Fibroblast of lung (primary cell): ENCODE measurements around the gene PFKP. TPM values are rescaled to one million over a fixed set of nuclear protein-coding genes. Genes with fewer than 3 reads are reported as not detected.

Source experiments
- DNase-seq, 2 donors: peaks; one replicate each; pipeline versions ENCODE4 v3.0.0 to v3.0.0-alpha.2; 2010; ENCODE audit warnings: low read depth in 2 of 2
- H2AFZ ChIP-seq: 2 replicates; pipeline ENCODE4 v1.5.1; 2012; ENCODE audit warnings: low read length, control low read depth, inconsistent platforms
- H3K27ac ChIP-seq: 2 replicates; pipeline ENCODE4 v1.5.1; 2011; ENCODE audit warnings: low read length, control low read depth; ENCODE audit not compliant: insufficient read depth
- H3K27me3 ChIP-seq: 2 replicates; pipeline ENCODE4 v1.5.1; 2011; ENCODE audit warnings: mild to moderate bottlenecking, low read length; ENCODE audit not compliant: control insufficient read depth, insufficient read depth
- H3K36me3 ChIP-seq: 2 replicates; pipeline ENCODE4 v1.5.1; 2011; ENCODE audit warnings: low read length; ENCODE audit not compliant: control insufficient read depth, insufficient read depth
- H3K4me1 ChIP-seq: 2 replicates; pipeline ENCODE4 v1.5.1; 2011; ENCODE audit warnings: low read length; ENCODE audit not compliant: control insufficient read depth, insufficient read depth; ENCODE audit errors: extremely low read depth
- H3K4me2 ChIP-seq: 2 replicates; pipeline ENCODE4 v1.5.1; 2011; ENCODE audit warnings: low read length, control low read depth; ENCODE audit not compliant: insufficient read depth; ENCODE audit errors: extremely low read depth
- H3K4me3 ChIP-seq, 4 experiments: fragments of 200-600 bp in 1 of 4; sonication (generic) in 1 of 4; replicated peaks in 1 of 4; 2 replicates each; pipeline ENCODE4 v1.5.1; 2011 to 2016; ENCODE audit warnings: low read length in 4 of 4, low read depth in 3 of 4, mild to moderate bottlenecking in 3 of 4, control low read depth in 2 of 4, inconsistent platforms in 1 of 4, mixed read lengths in 1 of 4; ENCODE audit not compliant: insufficient read depth in 1 of 4; ENCODE audit errors: control extremely low read depth in 1 of 4
- H3K79me2 ChIP-seq: 2 replicates; pipeline ENCODE4 v1.5.1; 2012; ENCODE audit warnings: mild to moderate bottlenecking, low read length, inconsistent platforms; ENCODE audit not compliant: control insufficient read depth, insufficient read depth
- H3K9ac ChIP-seq: 2 replicates; pipeline ENCODE4 v1.5.1; 2011; ENCODE audit warnings: mild to moderate bottlenecking, low read length, control low read depth; ENCODE audit not compliant: insufficient read depth
- H3K9me3 ChIP-seq: 2 replicates; pipeline ENCODE4 v1.5.1; 2012; ENCODE audit warnings: low read depth, low read length; ENCODE audit not compliant: control insufficient read depth, insufficient read depth
- H4K20me1 ChIP-seq: 2 replicates; pipeline ENCODE4 v1.5.1; 2011; ENCODE audit warnings: low read length; ENCODE audit not compliant: control insufficient read depth, insufficient read depth; ENCODE audit errors: extremely low read depth
- CTCF ChIP-seq, 2 donors: IDR thresholded peaks in 1 of 2; conservative IDR thresholded peaks in 1 of 2; 1 replicate in 1 of 2; 2 replicates in 1 of 2; pipeline ENCODE4 v1.5.1; 2011 to 2012; ENCODE audit warnings: low read length in 2 of 2, control low read depth in 1 of 2, inconsistent platforms in 1 of 2, low read depth in 1 of 2, mild to moderate bottlenecking in 1 of 2
- EZH2 ChIP-seq: IDR thresholded peaks from 2 replicates; pipeline ENCODE4 v1.5.1; 2012; ENCODE audit warnings: low read length, control low read depth, mild to moderate bottlenecking; ENCODE audit errors: missing control alignments
- polyA plus RNA-seq, 2 donors: library from polyadenylated mRNA; depleted of rRNA in 1 of 2; stranded (reverse) in 1 of 2; unstranded in 1 of 2; fragments of >200 nt; gene quantifications; 2 replicates each; pipeline ENCODE4 v1.2.1, GENCODE V29; 2011 to 2012; ENCODE audit warnings: missing spikeins in 1 of 2
- total RNA-seq: library from RNA; depleted of rRNA; stranded (reverse); fragments of >200 nt; gene quantifications from 2 replicates; pipeline ENCODE4 v1.2.1, GENCODE V29; 2014

Gene PFKP
- total and polyA plus RNA-seq, 2 donors (not counting 1 experiment from before 2014, with no cell fraction given), result 74.3 to 90.3 TPM

- peaks cover 7% of the 10 kb centered on the region for H3K79me2 ChIP-seq
- no peaks in the 10 kb centered on the region for H3K9me3 ChIP-seq
- H2AFZ ChIP-seq, result no peak overlapping the region
- no peak overlapping the region for H3K9ac ChIP-seq
- TF ChIP-seq CTCF (conservative IDR thresholded peaks at IDR 0.05 in 1 of 2, IDR thresholded peaks at IDR 0.05 in 1 of 2; ENCODE audit: low read depth in 1 of 2, low read length in 2 of 2) (no peak), EZH2 (no peak)
- no peak overlapping the region for H3K4me3 ChIP-seq
- H3K27ac ChIP-seq, result no peak overlapping the region
- H3K4me2 ChIP-seq, result no peak overlapping the region
- no peaks in the 10 kb centered on the region for H3K27me3 ChIP-seq
- no peaks in the 10 kb centered on the region for H4K20me1 ChIP-seq
- H3K36me3 ChIP-seq, result peaks cover 35% of the 10 kb centered on the region
- DNase-seq, result no peak
- H3K4me1 ChIP-seq, result no peaks in the 10 kb centered on the region
Observed at GRCh38 chr10:3109196-3109595, 41.8 kb downstream of the PFKP start.

GRCh38 chr10:3109633-3110032, 42.3 kb downstream of the PFKP start:
- H3K4me3 ChIP-seq, result no peak overlapping the region
- peaks cover 35% of the 10 kb centered on the region for H3K36me3 ChIP-seq
- H3K27ac ChIP-seq, result no peak overlapping the region
- no peaks in the 10 kb centered on the region for H3K27me3 ChIP-seq
- no peaks in the 10 kb centered on the region for H4K20me1 ChIP-seq
- peaks cover 7% of the 10 kb centered on the region for H3K79me2 ChIP-seq
- H3K9me3 ChIP-seq, result no peaks in the 10 kb centered on the region
- DNase-seq, result no peak
- H3K4me2 ChIP-seq, result no peak overlapping the region
- H2AFZ ChIP-seq, result no peak overlapping the region
- H3K4me1 ChIP-seq, result no peaks in the 10 kb centered on the region
- no peak overlapping the region for H3K9ac ChIP-seq
- no peak for TF ChIP-seq CTCF (conservative IDR thresholded peaks at IDR 0.05 in 1 of 2, IDR thresholded peaks at IDR 0.05 in 1 of 2; ENCODE audit: low read depth in 1 of 2, low read length in 2 of 2)
- TF ChIP-seq EZH2, result no peak

GRCh38 chr10:3110782-3111620, 43.7 kb downstream of the PFKP start:
- Histone ChIP-seq H4K20me1 (no peaks in the 10 kb centered on the region), H3K79me2 (peaks cover 7% of the 10 kb centered on the region), H3K4me1 (no peaks in the 10 kb centered on the region), H3K36me3 (peaks cover 29% of the 10 kb centered on the region), H3K27ac (no peak overlapping the region), H2AFZ (no peak overlapping the region), H3K4me3 (no peak overlapping the region), H3K4me2 (no peak overlapping the region), H3K9me3 (no peaks in the 10 kb centered on the region), H3K9ac (no peak overlapping the region), H3K27me3 (no peaks in the 10 kb centered on the region)
- DNase-seq, result no peak
- TF ChIP-seq EZH2 (no peak), CTCF (conservative IDR thresholded peaks at IDR 0.05 in 1 of 2, IDR thresholded peaks at IDR 0.05 in 1 of 2; ENCODE audit: low read depth in 1 of 2, low read length in 2 of 2) (no peak)
